ENCODE data around the gene DSTN. TPM values are rescaled to one million over a fixed set of nuclear protein-coding genes. Genes with fewer than 3 reads are reported as not detected.
A peak's percentile ranks its signal among the peaks of the same experiment; 100 is the strongest.

The DSTN gene
- total RNA-seq, 1 donor from 2014 or later, result 149 TPM

DNA sequence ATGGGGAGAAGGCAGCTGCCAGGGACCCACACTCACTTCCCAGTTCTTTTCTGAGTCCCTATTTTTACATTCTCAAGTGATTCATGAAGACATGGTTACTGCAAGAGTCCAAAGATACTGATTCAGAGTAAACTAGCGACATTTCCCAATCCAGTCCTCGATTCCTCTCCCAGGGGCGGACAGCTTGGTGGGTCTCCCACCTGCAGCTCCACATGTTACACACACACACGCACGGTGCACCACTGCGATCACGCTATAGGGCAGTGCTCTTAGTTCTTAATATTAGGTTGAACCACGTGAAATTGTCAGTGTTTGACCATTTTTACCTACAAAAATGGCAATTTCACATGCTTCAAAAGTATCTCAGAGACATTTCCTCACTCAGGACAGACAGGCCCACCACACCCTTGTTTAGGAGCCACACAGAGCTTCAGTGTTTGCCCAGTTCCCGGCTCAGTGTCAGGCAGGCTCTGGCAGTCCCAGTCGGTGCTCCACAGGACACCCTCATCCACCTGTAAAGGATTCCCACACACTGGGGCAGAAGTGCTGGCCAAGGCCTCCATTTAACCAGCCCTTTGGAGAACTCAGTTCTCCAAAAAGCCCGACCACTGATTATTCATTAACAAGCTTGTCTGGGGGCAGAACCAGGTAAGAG is 60.4 kb downstream of the DSTN start:
- Histone ChIP-seq H3K27me3 (ENCODE audit: control insufficient read depth, insufficient read depth, low read length) (no peaks in the 10 kb centered on the region), H3K4me3 (ENCODE audit: low read depth, low read length) (no peak overlapping the region), H3K36me3 (ENCODE audit: control insufficient read depth, insufficient read depth, low read length) (peaks cover 59% of the 10 kb centered on the region)
- no peak for TF ChIP-seq CTCF (IDR thresholded peaks at IDR 0.05; ENCODE audit: insufficient read depth, low read length, severe bottlenecking)
- DNase-seq (ENCODE audit: low read depth) (no peak), FAIRE-seq (no peak)

GRCh38 chr20:17630806-17631195 is 60.9 kb downstream of the DSTN start:
- no peak overlapping the region for H3K4me3 ChIP-seq (ENCODE audit: low read depth, low read length)
- DNase-seq (ENCODE audit: low read depth) (no peak), FAIRE-seq (no peak)
- no peaks in the 10 kb centered on the region for H3K27me3 ChIP-seq (ENCODE audit: control insufficient read depth, insufficient read depth, low read length)
- H3K36me3 ChIP-seq (ENCODE audit: control insufficient read depth, insufficient read depth, low read length), result peaks cover 58% of the 10 kb centered on the region
- TF ChIP-seq CTCF (IDR thresholded peaks at IDR 0.05; ENCODE audit: insufficient read depth, low read length, severe bottlenecking), result no peak

GRCh38 chr20:17631576-17632319 is 61.9 kb downstream of the DSTN start:
- Histone ChIP-seq H3K4me3 (ENCODE audit: low read depth, low read length) (no peak overlapping the region), H3K27me3 (ENCODE audit: control insufficient read depth, insufficient read depth, low read length) (no peaks in the 10 kb centered on the region), H3K36me3 (ENCODE audit: control insufficient read depth, insufficient read depth, low read length) (peaks cover 63% of the 10 kb centered on the region)
- FAIRE-seq, result no peak
- DNase-seq (ENCODE audit: low read depth), result no peak
- no peak for TF ChIP-seq CTCF (IDR thresholded peaks at IDR 0.05; ENCODE audit: insufficient read depth, low read length, severe bottlenecking)

DNA sequence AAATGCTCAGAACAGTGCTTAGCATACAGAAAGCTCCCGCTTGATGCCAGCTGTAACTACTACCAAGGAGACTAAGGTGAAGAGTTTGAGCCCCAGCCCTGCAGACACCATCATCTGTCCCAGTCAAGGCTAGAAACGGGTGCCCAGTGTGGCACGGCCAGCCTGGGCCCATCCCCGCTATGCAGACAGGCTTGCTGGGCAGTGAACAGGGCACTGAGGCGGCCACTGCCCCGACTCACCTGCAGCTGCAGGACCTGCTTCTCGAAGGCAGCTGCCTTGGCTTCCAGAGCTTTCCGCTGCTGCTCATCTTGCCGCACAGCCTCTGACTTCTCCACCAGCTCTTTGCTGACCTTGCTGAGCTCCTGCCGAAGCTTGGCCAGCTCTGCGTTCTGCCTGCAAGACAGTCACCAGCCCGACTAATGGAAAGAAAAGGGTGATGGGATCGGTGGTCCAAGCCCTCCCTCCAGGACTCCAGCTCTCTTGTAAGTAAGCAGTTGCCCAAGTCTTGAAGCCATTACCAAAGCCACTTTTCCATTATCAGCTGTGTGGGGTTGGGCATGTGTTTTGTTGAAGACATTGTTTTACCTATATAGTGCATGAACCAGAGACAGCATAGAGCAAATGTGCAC is 63.5 kb downstream of the DSTN start:
- peaks cover 59% of the 10 kb centered on the region for H3K36me3 ChIP-seq (ENCODE audit: control insufficient read depth, insufficient read depth, low read length)
- H3K4me3 ChIP-seq (ENCODE audit: low read depth, low read length), result no peak overlapping the region
- TF ChIP-seq CTCF (IDR thresholded peaks at IDR 0.05; ENCODE audit: insufficient read depth, low read length, severe bottlenecking), result no peak
- no peaks in the 10 kb centered on the region for H3K27me3 ChIP-seq (ENCODE audit: control insufficient read depth, insufficient read depth, low read length)
- FAIRE-seq, result peak; percentile 68
- DNase-seq (ENCODE audit: low read depth), result no peak

- TF ChIP-seq CTCF (IDR thresholded peaks at IDR 0.05; ENCODE audit: insufficient read depth, low read length, severe bottlenecking), result no peak
- DNase-seq (ENCODE audit: low read depth) (no peak), FAIRE-seq (no peak)
- Histone ChIP-seq H3K36me3 (ENCODE audit: control insufficient read depth, insufficient read depth, low read length) (peaks cover 58% of the 10 kb centered on the region), H3K4me3 (ENCODE audit: low read depth, low read length) (no peak overlapping the region), H3K27me3 (ENCODE audit: control insufficient read depth, insufficient read depth, low read length) (no peaks in the 10 kb centered on the region)
These were observed 64.1 kb downstream of the DSTN start for GRCh38 chr20:17633850-17634500.
